ENCODE results near the gene PILRB.
A peak's percentile ranks its signal among the peaks of the same experiment; 100 is the strongest.

PILRB gene

DNA sequence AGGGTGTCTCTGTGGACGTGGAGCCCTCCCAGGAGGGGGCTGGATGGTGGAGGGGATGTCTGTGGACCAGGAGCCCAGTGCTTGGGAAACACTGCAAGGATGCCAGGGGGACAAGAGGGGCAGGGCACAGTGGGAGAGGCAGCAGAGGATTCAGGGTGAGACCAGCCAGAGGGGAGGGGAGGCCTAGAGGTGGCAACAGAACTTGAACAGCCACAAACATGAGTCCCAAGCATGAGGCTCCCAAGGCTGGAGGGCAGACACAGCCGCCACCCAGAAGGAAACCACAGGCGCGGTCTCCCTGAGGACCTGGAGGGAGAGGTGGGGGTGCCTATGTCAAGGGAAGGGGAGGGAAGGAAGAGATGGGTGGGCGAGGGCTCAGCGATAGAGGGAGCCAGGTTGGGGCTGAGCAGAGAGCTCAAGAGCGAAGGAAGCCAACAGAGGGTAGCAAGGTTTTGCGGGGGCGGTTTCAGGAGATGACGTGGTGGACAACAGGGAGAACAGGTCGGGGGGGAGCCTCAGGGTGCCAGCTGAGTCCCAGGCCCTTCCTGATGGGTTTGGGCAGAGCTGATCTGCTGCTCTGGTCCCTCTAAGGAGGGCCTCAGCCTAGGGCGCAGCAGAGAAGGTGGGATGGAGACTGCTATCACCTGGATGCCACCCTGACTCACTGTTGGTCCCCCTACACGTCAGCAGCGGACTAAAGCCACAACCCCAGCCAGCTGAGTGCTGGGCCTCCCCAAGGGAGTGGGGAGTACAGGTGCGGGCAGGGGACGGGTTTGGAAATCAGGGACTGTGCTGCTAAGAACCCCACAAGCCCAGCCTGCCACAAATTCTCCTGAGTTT is 8.7 kb downstream of the PILRB start:
- H4K12ac ChIP-seq (ENCODE audit: low read depth, low read length), result no peak overlapping the region
- no peak overlapping the region for H2AK5ac ChIP-seq (ENCODE audit: low read length)
- no peak overlapping the region for H3K14ac ChIP-seq (ENCODE audit: low read length)
- H2BK5ac ChIP-seq (ENCODE audit: low read depth, low read length, poor library complexity), result no peak overlapping the region
- H3K79me2 ChIP-seq (ENCODE audit: control insufficient read depth, insufficient read depth, low read length, poor library complexity), result no peaks in the 10 kb centered on the region
- H2BK12ac ChIP-seq (ENCODE audit: low read length), result no peak overlapping the region
- H3K18ac ChIP-seq (ENCODE audit: low read length), result no peak overlapping the region
- no peak for DNase-seq
- H3K9me3 ChIP-seq (ENCODE audit: insufficient read depth, low read depth, low read length), result no peaks in the 10 kb centered on the region
- H3K4me2 ChIP-seq (ENCODE audit: low read length), result no peak overlapping the region
- no CpG with 5 or more reads among the region's 16 CpGs for WGBS (ENCODE audit: extremely low coverage, insufficient coverage, insufficient read length)
- H4K91ac ChIP-seq (ENCODE audit: low read depth, low read length), result no peak overlapping the region
- no peaks in the 10 kb centered on the region for H3K4me1 ChIP-seq (ENCODE audit: control insufficient read depth in 1 of 2, insufficient read depth in 2 of 2, low read length in 2 of 2)
- H3K4ac ChIP-seq (ENCODE audit: low read depth, low read length), result no peak overlapping the region
- H3K36me3 ChIP-seq (ENCODE audit: control insufficient read depth in 1 of 2, insufficient read depth in 2 of 2, low read length in 2 of 2), result peaks cover 11 to 15% of the 10 kb centered on the region in 2 experiments
- no peak overlapping the region for H3K27ac ChIP-seq (ENCODE audit: low read depth, low read length)
- no peaks in the 10 kb centered on the region for H3K79me1 ChIP-seq (ENCODE audit: low read length)
- H3K9ac ChIP-seq (ENCODE audit: low read length), result no peak overlapping the region
- no peak overlapping the region for H3K23ac ChIP-seq (ENCODE audit: low read length)
- H2AFZ ChIP-seq (ENCODE audit: insufficient read depth, low read length, poor library complexity), result no peak overlapping the region
- H3K4me3 ChIP-seq (ENCODE audit: low read depth, low read length), result no peak overlapping the region
- no peaks in the 10 kb centered on the region for H3K27me3 ChIP-seq (ENCODE audit: insufficient read depth, low read length)
- no peak overlapping the region for H2BK120ac ChIP-seq (ENCODE audit: insufficient read depth, low read length, poor library complexity)
- H4K8ac ChIP-seq (ENCODE audit: low read depth, low read length), result no peak overlapping the region

DNA sequence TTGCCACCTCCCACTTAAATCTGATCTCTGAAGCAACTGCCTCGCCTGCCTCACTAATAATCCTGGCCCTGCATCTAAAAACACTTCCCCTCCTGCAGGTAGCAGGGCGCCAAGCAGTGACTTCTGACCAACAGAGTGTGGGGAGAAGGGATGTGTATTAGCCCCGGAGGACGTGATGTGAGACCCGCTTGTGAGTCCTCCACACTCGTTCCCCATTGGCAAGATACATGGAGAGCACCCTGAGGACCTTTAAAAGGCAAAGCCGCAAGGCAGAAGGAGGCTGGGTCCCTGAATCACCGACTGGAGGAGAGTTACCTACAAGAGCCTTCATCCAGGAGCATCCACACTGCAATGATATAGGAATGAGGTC is 9.3 kb downstream of the PILRB start:
- no peak overlapping the region for H2AK5ac ChIP-seq (ENCODE audit: low read length)
- H3K36me3 ChIP-seq (ENCODE audit: control insufficient read depth in 1 of 2, insufficient read depth in 2 of 2, low read length in 2 of 2), result peaks cover 7 to 14% of the 10 kb centered on the region in 2 experiments

DNA sequence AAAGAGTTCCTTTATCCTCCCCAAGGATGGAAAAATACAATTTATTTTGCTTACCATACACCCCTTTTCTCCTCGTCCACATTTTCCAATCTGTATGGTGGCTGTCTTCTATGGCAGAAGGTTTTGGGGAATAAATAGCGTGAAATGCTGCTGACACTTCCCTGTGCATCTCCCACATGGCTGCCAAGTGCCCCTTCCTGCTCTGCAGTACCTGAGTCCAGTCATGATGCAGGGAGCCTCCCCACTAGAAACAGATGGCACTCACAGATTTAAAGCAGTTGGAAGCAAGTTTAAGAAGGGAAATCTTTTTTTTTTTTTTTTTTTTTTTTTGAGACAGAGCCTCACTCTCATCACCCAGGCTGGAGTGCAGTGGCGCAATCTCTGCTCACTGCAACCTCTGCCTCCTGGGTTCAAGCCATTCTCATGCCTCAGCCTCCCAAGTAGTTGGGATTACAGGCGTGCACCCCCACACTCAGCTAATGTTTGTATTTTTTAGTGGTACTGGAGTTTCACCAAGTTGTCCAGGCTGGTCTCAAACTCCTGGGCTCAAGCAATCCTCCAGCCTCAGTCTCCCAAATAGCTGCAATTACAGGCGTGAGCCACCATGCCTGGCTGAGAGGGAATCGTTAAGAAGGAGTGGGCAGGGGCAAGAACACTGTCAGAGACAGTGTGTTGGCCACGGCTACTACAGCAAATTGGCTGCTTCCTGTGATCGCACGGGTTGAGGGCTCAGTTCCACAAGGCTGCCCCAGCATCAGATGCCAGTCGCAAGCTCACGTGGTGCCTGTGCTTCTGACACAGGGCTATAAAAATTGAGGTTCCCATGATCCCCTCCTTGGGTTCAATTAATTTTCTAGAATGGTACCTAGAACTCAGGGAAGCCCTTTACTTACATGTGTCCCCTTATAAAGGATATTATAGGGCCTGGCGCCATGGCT is 10.0 kb downstream of the PILRB start:
- H3K23ac ChIP-seq (ENCODE audit: low read length), result no peak overlapping the region
- WGBS (ENCODE audit: extremely low coverage, insufficient coverage, insufficient read length), result no CpG with 5 or more reads among the region's 12 CpGs

More for the DNA sequence above, 9.3 kb downstream of the PILRB start:
- no peaks in the 10 kb centered on the region for H3K79me2 ChIP-seq (ENCODE audit: control insufficient read depth, insufficient read depth, low read length, poor library complexity)
- no peak overlapping the region for H3K23ac ChIP-seq (ENCODE audit: low read length)
- no peak overlapping the region for H3K18ac ChIP-seq (ENCODE audit: low read length)
- H4K91ac ChIP-seq (ENCODE audit: low read depth, low read length), result no peak overlapping the region
- H2BK12ac ChIP-seq (ENCODE audit: low read length), result no peak overlapping the region
- H3K9ac ChIP-seq (ENCODE audit: low read length), result no peak overlapping the region
- no peak overlapping the region for H2BK120ac ChIP-seq (ENCODE audit: insufficient read depth, low read length, poor library complexity)
- no peaks in the 10 kb centered on the region for H3K9me3 ChIP-seq (ENCODE audit: insufficient read depth, low read depth, low read length)
- no peak overlapping the region for H3K14ac ChIP-seq (ENCODE audit: low read length)
- no peak overlapping the region for H3K4me2 ChIP-seq (ENCODE audit: low read length)
- no peak overlapping the region for H3K27ac ChIP-seq (ENCODE audit: low read depth, low read length)
- no peaks in the 10 kb centered on the region for H3K27me3 ChIP-seq (ENCODE audit: insufficient read depth, low read length)
- H4K8ac ChIP-seq (ENCODE audit: low read depth, low read length), result no peak overlapping the region
- H3K4me3 ChIP-seq (ENCODE audit: low read depth, low read length), result no peak overlapping the region
- H3K4ac ChIP-seq (ENCODE audit: low read depth, low read length), result no peak overlapping the region
- no peak overlapping the region for H2AFZ ChIP-seq (ENCODE audit: insufficient read depth, low read length, poor library complexity)
- DNase-seq, result no peak
- WGBS (ENCODE audit: extremely low coverage, insufficient coverage, insufficient read length), result no CpG with 5 or more reads among the region's 8 CpGs
- H3K4me1 ChIP-seq (ENCODE audit: control insufficient read depth in 1 of 2, insufficient read depth in 2 of 2, low read length in 2 of 2), result no peaks in the 10 kb centered on the region
- H4K12ac ChIP-seq (ENCODE audit: low read depth, low read length), result no peak overlapping the region
- no peaks in the 10 kb centered on the region for H3K79me1 ChIP-seq (ENCODE audit: low read length)
- H2BK5ac ChIP-seq (ENCODE audit: low read depth, low read length, poor library complexity), result no peak overlapping the region

DNA sequence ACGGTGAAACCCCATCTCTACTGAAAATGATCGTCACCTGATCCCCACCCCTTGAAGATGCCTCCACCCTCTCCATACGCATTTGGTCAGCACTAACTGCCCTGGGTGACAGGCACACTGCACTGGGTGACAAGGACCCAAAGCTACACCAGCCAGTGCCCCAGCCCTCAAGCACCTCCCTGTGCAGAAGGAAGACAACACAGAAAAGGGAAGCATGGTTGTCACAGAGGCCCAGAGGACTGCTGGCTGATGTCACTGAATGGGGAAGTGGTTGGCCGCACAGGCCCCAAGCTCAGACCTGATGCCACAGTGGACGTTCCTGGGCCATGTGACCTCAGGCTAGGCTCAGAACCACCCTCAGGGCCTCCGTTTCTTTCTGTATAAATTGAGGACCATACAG is 11.2 kb downstream of the PILRB start:
- H3K4me1 ChIP-seq (ENCODE audit: control insufficient read depth in 1 of 2, insufficient read depth in 2 of 2, low read length in 2 of 2), result no peaks in the 10 kb centered on the region
- H3K79me1 ChIP-seq (ENCODE audit: low read length), result no peaks in the 10 kb centered on the region
- no peak overlapping the region for H4K8ac ChIP-seq (ENCODE audit: low read depth, low read length)
- DNase-seq, result peak; percentile 42 to 46
- no CpG with 5 or more reads among the region's 6 CpGs for WGBS (ENCODE audit: extremely low coverage, insufficient coverage, insufficient read length)
- no peak overlapping the region for H3K14ac ChIP-seq (ENCODE audit: low read length)
- H3K79me2 ChIP-seq (ENCODE audit: control insufficient read depth, insufficient read depth, low read length, poor library complexity), result no peaks in the 10 kb centered on the region
- H3K27ac ChIP-seq (ENCODE audit: low read depth, low read length), result no peak overlapping the region
- H2AK5ac ChIP-seq (ENCODE audit: low read length), result no peak overlapping the region
- H3K4me3 ChIP-seq (ENCODE audit: low read depth, low read length), result no peak overlapping the region
- no peak overlapping the region for H4K12ac ChIP-seq (ENCODE audit: low read depth, low read length)
- no peak overlapping the region for H3K4ac ChIP-seq (ENCODE audit: low read depth, low read length)
- H2BK120ac ChIP-seq (ENCODE audit: insufficient read depth, low read length, poor library complexity), result no peak overlapping the region
- no peaks in the 10 kb centered on the region for H3K9me3 ChIP-seq (ENCODE audit: insufficient read depth, low read depth, low read length)
- H2AFZ ChIP-seq (ENCODE audit: insufficient read depth, low read length, poor library complexity), result no peak overlapping the region
- H3K27me3 ChIP-seq (ENCODE audit: insufficient read depth, low read length), result no peaks in the 10 kb centered on the region
- H3K9ac ChIP-seq (ENCODE audit: low read length), result no peak overlapping the region
- H4K91ac ChIP-seq (ENCODE audit: low read depth, low read length), result no peak overlapping the region
- no peak overlapping the region for H2BK12ac ChIP-seq (ENCODE audit: low read length)
- H3K36me3 ChIP-seq (ENCODE audit: control insufficient read depth in 1 of 2, insufficient read depth in 2 of 2, low read length in 2 of 2), result peaks cover 0 to 10% of the 10 kb centered on the region in 2 experiments
- H3K23ac ChIP-seq (ENCODE audit: low read length), result no peak overlapping the region
- H3K18ac ChIP-seq (ENCODE audit: low read length), result no peak overlapping the region
- no peak overlapping the region for H3K4me2 ChIP-seq (ENCODE audit: low read length)
- H2BK5ac ChIP-seq (ENCODE audit: low read depth, low read length, poor library complexity), result no peak overlapping the region

More for the DNA sequence above, 10.0 kb downstream of the PILRB start:
- Histone ChIP-seq H3K9ac (ENCODE audit: low read length) (no peak overlapping the region), H2BK120ac (ENCODE audit: insufficient read depth, low read length, poor library complexity) (no peak overlapping the region), H4K8ac (ENCODE audit: low read depth, low read length) (no peak overlapping the region), H2AK5ac (ENCODE audit: low read length) (no peak overlapping the region), H3K4me3 (ENCODE audit: low read depth, low read length) (no peak overlapping the region), H3K4me2 (ENCODE audit: low read length) (no peak overlapping the region), H4K91ac (ENCODE audit: low read depth, low read length) (no peak overlapping the region), H2BK12ac (ENCODE audit: low read length) (no peak overlapping the region), H3K9me3 (ENCODE audit: insufficient read depth, low read depth, low read length) (no peaks in the 10 kb centered on the region), H3K27ac (ENCODE audit: low read depth, low read length) (no peak overlapping the region), H3K4ac (ENCODE audit: low read depth, low read length) (no peak overlapping the region), H2AFZ (ENCODE audit: insufficient read depth, low read length, poor library complexity) (no peak overlapping the region), H3K4me1 (ENCODE audit: control insufficient read depth in 1 of 2, insufficient read depth in 2 of 2, low read length in 2 of 2) (no peaks in the 10 kb centered on the region), H2BK5ac (ENCODE audit: low read depth, low read length, poor library complexity) (no peak overlapping the region), H3K14ac (ENCODE audit: low read length) (no peak overlapping the region), H3K27me3 (ENCODE audit: insufficient read depth, low read length) (no peaks in the 10 kb centered on the region), H3K79me2 (ENCODE audit: control insufficient read depth, insufficient read depth, low read length, poor library complexity) (no peaks in the 10 kb centered on the region), H3K18ac (ENCODE audit: low read length) (no peak overlapping the region), H3K79me1 (ENCODE audit: low read length) (no peaks in the 10 kb centered on the region), H4K12ac (ENCODE audit: low read depth, low read length) (no peak overlapping the region), H3K36me3 (ENCODE audit: control insufficient read depth in 1 of 2, insufficient read depth in 2 of 2, low read length in 2 of 2) (peaks cover 0 to 10% of the 10 kb centered on the region in 2 experiments)
- DNase-seq, result no peak

All from trophoblast cell (in vitro differentiated cells and primary cell).